ENCODE data around the gene PTPRK.

The PTPRK gene

DNA sequence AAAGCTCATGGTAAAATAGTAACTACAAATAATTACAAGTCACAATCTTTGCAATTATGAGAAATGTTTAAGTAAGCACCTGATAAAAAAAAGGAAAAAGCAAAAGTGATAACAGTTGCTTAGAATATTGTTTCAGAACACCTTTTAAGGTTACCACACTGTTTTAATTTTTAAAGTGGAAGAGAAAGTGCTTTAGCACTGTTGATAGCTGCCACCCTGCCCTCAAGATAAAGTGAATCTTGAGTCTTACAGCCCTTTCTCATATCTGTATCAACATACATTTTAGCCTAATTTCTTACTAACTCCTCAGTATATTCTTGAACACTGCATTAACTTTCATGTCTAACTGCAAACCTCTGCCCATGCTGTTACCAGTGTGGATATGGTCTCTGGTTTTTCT lies 492.2 kb downstream of the PTPRK start:
- DNase-seq (ENCODE audit: low read depth), result no peak
- TF ChIP-seq CTCF (IDR thresholded peaks at IDR 0.05; ENCODE audit: control insufficient read depth, extremely low read depth, insufficient read depth), result no peak
- no peak overlapping the region for H3K4me3 ChIP-seq (ENCODE audit: low read depth, low read length)

- no peak for TF ChIP-seq CTCF (IDR thresholded peaks at IDR 0.05; ENCODE audit: control insufficient read depth, extremely low read depth, insufficient read depth)
- no peak overlapping the region for H3K4me3 ChIP-seq (ENCODE audit: low read depth, low read length)
- no peak for DNase-seq (ENCODE audit: low read depth)
Observed at GRCh38 chr6:128025478-128025877, 494.9 kb downstream of the PTPRK start.

DNA sequence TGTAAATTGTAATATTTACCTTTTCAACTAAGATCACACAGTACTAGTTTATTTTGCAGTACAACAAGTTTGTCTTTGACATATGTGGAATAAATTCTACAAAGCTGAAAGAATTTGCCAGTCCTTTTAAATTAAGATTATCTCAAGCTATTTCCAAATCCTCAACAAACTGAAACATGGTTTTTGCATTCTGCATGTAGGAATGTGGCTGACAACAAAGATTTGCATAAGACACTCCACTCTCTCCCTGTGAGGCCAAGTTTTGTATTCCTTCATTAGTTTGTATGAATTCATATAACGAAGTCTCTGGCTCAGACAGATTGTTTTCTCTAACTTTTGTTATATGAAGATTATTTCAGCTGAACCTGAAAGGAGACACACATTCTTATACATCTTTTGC lies 495.4 kb downstream of the PTPRK start:
- no peak for TF ChIP-seq CTCF (IDR thresholded peaks at IDR 0.05; ENCODE audit: control insufficient read depth, extremely low read depth, insufficient read depth)
- H3K4me3 ChIP-seq (ENCODE audit: low read depth, low read length), result no peak overlapping the region
- DNase-seq (ENCODE audit: low read depth), result no peak

- no peak for TF ChIP-seq CTCF (IDR thresholded peaks at IDR 0.05; ENCODE audit: control insufficient read depth, extremely low read depth, insufficient read depth)
- no peak overlapping the region for H3K4me3 ChIP-seq (ENCODE audit: low read depth, low read length)
- no peak for DNase-seq (ENCODE audit: low read depth)
Observed at GRCh38 chr6:128024046-128024445, 496.4 kb downstream of the PTPRK start.

DNA sequence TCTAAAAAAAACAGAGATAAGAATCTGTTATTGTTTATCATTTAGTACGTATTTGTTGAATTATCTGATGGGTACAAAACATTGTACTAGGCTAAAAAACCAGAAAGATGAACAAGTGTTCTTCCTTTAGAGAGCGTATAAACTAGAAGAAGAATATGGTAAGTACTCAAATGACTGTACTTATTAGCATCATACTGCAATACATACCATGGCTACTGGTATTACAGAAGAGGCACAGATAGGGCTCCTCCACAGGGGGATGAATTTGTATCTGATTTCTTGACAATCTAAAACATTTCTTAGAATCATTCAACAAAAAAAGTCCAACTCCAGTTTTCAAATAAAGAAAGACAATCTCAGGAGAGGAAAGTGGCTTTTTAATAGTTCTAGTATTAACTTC lies 501.6 kb downstream of the PTPRK start:
- TF ChIP-seq CTCF (IDR thresholded peaks at IDR 0.05; ENCODE audit: control insufficient read depth, extremely low read depth, insufficient read depth), result no peak
- DNase-seq (ENCODE audit: low read depth), result no peak
- H3K4me3 ChIP-seq (ENCODE audit: low read depth, low read length), result no peak overlapping the region

DNA sequence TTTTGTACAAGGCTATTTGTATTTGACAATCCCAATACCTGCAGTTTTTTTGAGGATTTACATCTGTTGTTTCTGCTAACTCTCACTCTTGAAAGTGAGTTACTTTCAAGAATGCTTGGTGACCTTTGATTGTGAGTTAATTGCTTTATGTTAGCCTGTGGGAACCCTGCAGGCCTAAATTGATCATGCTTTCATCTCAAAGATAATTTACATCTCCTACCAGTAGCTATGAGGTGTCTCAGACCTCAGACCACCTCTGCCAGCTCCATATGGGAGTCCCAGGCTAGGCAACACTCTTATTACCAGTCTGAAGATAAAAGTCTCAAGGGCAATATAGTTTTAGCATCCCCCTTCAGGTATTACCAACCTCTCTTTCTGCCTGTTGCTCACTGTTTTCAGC lies 503.1 kb downstream of the PTPRK start:
- DNase-seq (ENCODE audit: low read depth), result no peak
- H3K4me3 ChIP-seq (ENCODE audit: low read depth, low read length), result no peak overlapping the region
- TF ChIP-seq CTCF (IDR thresholded peaks at IDR 0.05; ENCODE audit: control insufficient read depth, extremely low read depth, insufficient read depth), result no peak

DNA sequence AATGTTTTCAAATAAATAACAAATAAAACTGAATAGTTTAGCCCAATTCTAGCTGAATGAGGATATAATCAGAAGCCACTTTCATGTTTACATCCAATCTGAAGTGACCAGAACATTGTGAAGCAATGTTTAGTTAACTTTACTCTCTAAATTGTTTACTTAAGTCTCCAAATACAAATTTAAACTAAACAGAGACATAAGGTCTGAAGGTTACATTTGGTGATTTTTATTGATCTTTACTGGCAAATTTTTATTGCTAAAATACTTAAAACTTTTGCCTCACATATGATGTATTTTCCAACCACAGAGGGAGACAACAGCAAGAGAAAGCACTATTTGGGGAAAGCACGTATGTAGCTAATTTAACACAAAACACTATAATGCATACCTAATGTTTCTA lies 512.7 kb downstream of the PTPRK start:
- no peak for TF ChIP-seq CTCF (IDR thresholded peaks at IDR 0.05; ENCODE audit: control insufficient read depth, extremely low read depth, insufficient read depth)
- no peak overlapping the region for H3K4me3 ChIP-seq (ENCODE audit: low read depth, low read length)
- no peak for DNase-seq (ENCODE audit: low read depth)

Data from LNCaP clone FGC (cell line).